GM21381 (cell line): ENCODE results near the gene P2RY2.
"Not testable (repeated sequence)": the region's sequence is repeated elsewhere in the genome, so short reads cannot be mapped to it uniquely, and the experiment has no call there.

Experiments used
- ATAC-seq: cut with Tn5 transposase; IDR thresholded peaks from one replicate; pipeline ENCODE4 v1.9.1; 2021; ENCODE audit warnings: mild to moderate bottlenecking, moderate library complexity; ENCODE audit not compliant: unreplicated experiment

P2RY2 gene

GRCh38 chr11:73187854-73188253 is 30.2 kb upstream of the P2RY2 start:
- ATAC-seq: no peak

DNA sequence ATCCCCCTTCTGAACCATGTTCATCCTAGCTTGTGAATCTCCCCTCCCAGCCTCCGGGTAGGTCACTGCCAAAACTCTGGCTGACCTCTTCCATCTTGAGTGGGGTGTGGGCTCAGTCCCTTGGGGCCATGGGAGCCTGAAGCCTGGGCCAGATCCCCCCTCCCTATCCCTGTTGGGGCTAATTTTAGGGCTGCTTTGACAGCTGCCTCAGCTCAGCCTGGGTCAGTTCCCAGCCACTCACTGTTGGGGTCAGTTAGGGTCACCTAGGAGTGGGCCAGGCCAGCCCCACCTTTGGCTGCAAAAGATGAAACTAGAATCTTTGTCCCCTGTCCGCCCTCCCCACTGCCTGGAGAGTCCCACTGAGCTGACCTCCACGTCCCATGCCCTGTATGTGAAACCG is 29.8 kb upstream of the P2RY2 start:
- ATAC-seq: no peak

DNA sequence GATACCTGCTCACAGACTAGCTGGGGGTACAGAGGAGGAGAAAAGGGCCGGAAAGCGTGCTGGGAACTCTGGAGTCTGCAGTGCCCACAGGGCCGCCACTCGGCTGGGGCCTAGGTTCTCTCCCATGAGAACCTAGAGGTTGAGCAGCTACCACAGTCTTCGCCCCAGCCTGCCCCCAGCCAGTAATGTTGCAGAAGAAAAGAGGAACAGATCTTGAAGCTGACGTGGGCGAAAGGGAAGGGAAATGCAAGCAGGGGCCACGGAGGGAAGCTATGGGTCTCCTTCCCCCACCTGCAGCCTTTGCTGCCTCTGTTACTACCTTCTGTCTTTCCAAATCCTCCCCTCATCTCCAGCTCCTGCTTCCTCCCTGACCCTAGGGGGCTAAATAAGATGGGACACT is 28.8 kb upstream of the P2RY2 start:
- ATAC-seq: no peak

DNA sequence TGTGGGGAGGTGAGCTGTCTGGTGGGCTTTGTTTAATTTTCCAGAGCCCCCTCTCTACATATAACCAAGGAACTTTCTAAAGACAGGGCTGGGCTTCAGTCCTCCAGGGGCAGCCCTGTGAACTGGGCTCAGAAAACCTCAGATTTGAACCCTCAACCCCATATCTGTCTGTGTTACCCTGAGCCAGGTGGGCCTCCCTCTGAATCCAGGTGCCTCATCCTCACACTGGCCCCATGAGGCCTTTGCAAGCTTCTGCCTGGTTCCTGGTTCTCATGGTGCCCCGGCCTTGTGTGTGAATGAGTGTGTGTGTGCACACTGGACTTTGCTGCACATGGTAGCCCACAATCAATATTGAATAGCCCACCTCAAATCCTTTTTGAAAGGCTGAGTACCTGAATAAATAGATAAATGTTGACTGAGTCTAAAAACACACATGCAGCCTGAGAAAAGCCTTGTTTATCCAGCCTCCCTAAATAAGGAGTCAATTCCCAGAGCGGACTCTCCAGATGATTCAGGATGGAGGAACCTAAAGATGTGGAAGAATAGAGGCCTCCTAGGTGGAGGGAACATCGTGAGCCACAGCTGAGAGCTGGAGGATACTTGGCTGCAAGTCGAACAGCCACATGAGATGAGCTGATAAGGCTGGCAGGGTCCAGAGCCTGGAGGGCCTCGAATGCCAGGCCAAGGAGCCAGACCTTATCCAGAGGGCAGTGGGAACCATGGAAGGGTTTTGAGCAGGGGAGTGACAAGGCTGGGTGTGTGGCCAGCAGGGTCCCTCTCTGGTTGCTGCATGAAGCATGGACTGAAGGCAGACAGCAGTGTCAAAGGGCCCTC is 28.1 kb upstream of the P2RY2 start:
- no peak for ATAC-seq

DNA sequence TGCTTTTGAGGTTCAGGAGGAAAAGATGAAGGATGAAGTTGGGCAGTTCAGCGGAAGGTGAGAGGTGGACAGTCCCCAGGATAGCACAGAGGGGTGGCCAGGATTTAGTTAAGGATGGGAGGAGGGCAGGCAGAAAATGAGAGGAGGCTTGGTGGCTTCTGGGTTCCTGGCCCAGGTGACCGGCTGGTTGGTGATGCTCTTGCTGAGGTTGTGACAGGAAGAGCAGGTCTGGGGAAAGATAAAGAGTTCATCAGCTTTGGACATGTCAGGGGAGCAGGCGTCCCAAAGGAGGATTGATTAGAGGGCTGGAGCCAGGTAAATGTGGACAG is 27.6 kb upstream of the P2RY2 start:
- no peak for ATAC-seq

DNA sequence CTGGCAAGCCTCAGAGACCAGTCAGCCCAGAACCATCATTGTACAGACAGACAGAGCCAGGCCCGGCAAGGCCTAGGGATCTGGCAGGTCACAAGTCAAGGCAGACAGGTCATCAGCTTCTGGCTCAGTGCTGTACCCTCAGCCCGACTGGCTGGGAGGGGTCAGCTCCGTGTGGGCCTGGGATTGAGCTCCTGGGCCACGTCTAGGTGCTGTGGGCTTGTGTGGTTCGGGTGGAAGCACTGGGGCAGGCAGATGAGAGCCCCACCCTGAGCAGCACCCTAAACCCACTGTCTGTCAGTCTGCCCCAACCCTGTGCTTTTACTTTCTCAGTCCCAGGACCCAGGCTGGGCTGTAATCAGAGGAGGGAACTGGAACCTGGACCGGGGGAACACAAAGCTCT is 26.9 kb upstream of the P2RY2 start:
- no peak for ATAC-seq

DNA sequence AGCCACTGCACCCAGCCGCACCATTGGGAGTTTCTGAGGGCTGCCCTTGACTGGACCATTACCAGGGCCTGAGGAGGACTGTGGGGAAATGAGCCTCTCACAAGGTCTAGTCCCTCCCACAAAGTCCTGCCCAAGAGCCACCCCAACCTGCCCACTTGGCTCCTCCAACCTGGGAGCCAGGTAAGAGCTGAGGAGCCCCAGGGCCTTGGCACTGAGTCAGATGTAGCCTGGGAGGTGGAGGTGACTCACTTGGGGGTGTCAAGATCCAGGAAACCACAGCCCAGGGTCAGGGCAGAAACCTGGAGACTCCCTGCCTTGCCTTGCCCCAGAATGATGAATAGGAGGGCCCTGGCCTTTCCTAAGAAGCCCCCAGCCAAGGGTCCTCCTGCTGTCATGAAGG is 25.8 kb upstream of the P2RY2 start:
- no peak for ATAC-seq

DNA sequence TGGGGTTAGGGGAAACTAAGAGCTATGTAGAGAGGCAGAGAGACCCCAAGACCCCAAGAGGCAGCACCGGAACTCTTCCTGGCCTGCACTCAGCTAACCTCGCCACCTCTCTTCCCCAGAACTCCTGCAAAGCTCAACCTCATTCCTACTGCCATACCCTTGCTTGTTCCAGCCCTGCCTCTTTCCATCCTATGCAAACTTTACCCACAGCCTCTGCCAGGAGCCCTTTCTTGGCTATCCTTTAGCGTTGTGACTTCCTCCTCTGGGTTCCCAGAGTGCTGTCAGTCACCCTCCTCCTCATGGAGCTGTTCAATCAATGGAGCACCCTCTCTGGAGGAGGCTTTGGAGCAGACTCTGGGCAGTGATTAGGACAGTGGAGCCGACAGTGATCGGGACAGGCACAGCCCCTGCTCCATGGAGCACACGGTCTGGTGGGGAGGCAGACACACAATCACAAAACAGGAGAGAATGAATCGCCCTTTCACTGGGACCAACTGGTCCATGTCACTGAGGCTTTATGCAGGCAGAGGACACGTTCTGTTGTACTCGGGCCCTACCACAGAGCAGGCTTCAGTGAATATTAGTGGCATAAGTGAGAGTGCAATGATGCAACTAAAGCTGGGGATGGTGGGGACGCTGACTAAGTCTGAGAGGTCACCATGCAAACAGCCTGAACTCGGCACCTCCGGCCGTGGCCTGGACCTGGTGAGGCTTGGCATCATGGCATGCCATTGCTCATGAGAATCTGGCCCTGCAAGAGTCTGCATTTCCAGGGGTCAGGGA is 24.6 kb upstream of the P2RY2 start:
- no peak for ATAC-seq

- no peak for ATAC-seq
Measured at GRCh38 chr11:73194034-73194507, 24.0 kb upstream of the P2RY2 start.

- ATAC-seq: no peak
Measured at GRCh38 chr11:73194593-73194992, 23.5 kb upstream of the P2RY2 start.

- ATAC-seq: no peak
Measured at GRCh38 chr11:73195191-73196007, 22.7 kb upstream of the P2RY2 start.

DNA sequence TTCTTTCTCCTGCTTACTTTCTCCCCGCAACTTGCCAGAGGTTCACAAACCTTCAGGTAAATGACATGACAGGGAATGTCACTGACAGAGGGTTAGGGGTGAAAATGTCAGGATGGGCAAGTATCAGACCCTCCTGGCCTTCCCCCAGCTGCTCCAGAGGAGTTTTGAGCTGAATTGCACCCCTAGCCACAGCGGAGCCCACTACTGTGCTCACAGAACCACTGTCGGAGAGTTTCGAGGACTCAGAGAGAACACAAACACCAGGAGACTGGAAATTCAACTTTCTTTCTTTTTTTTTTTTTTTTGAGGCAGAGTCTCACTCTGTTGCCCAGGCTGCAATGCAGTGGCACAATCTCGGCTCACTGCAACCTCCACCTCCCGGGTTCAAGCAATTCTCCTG is 21.5 kb upstream of the P2RY2 start:
- ATAC-seq: no peak

- ATAC-seq: no peak
Measured at GRCh38 chr11:73197348-73197747, 20.7 kb upstream of the P2RY2 start.

DNA sequence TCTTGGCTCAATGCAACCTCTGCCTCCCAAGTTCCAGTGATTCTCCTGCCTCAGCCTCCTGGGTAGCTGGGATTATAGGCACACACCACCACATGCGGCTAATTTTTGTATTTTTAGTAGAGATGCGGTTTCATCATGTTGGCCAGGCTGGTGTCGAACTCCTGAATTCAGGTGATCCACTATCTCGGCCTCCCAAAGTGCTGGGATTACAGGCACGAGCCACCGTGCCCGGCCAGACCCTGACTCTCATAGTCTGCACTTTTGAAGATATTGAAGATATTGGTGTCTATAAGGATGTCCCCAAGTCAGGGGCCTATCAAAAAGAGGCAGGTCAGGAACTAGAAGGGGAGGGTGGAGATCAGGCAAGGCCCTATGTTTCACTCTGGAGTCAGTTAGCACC is 20.3 kb upstream of the P2RY2 start:
- not testable (repeated sequence) for ATAC-seq

DNA sequence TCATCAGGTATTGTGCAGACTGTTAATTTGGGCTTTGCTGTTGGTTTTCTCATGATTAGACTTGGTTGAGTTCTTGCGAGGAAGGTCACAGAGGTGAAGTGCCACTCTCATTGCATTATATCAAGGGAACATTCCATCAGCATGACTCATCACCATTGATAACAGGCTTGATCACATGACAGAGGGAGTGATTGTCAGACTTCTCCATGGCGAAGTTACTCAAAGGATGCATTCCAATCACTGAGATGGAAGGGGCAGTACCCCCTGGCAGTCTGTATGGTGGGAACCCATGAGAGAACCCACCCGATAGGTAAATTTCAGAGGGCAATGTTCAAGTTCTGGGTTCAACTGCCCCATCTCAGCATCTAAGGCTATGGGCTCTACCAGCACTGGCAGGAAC is 19.4 kb upstream of the P2RY2 start:
- ATAC-seq: no peak

GRCh38 chr11:73199446-73199845 is 18.6 kb upstream of the P2RY2 start:
- ATAC-seq: no peak

GRCh38 chr11:73200256-73200655 is 17.8 kb upstream of the P2RY2 start:
- no peak for ATAC-seq

DNA sequence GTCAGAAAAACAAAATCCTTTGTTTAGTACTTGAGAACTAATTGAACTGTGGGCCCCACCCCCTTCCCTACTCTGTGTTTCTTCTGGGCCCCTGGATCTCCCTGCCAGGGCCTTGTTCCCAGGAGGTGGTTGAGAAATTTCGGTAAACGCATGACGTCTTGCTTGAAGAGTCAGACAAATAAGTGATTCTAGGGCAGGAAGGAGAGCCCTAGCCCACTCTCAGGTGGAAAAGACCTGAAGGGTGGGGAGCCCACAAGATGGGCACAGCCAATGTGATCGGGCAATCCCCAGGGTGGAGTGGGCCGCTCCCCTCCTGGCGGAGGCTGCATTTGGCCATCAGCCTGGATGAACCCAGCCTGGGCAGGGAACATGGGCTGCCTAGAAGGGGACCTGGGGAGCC is 16.8 kb upstream of the P2RY2 start:
- no peak for ATAC-seq

- no peak for ATAC-seq
Measured at GRCh38 chr11:73201888-73202780, 15.9 kb upstream of the P2RY2 start.

GRCh38 chr11:73203322-73203721 is 14.8 kb upstream of the P2RY2 start:
- ATAC-seq: no peak
